Small intestine (tissue), 16 donors: ENCODE measurements around the gene SMARCD2. TPM values are rescaled to one million over a fixed set of nuclear protein-coding genes. Genes with fewer than 3 reads are reported as not detected.
"Not testable (repeated sequence)": the region's sequence is repeated elsewhere in the genome, so short reads cannot be mapped to it uniquely, and the experiment has no call there.

Experiments used
- DNase-seq, 2 donors: peaks; one replicate each; pipeline versions ENCODE4 v3.0.0 to v3.0.0-alpha.2; 2013
- FAIRE-seq: peaks from 2 replicates; lab custom pipeline; 2012; peaks lifted over from hg19 to GRCh38; lab: Jason Lieb, UNC
- H3K27ac ChIP-seq, 3 donors: one replicate each; pipeline ENCODE4 v1.5.1; 2013; ENCODE audit warnings: low read length in 2 of 3, mild to moderate bottlenecking in 2 of 3, control low read depth in 1 of 3, inconsistent platforms in 1 of 3, low read depth in 1 of 3, moderate library complexity in 1 of 3
- H3K27me3 ChIP-seq, 3 donors: one replicate each; pipeline ENCODE4 v1.6.1; 2013; ENCODE audit warnings: low read length in 3 of 3, inconsistent platforms in 1 of 3; ENCODE audit not compliant: control insufficient read depth in 3 of 3, insufficient read depth in 3 of 3
- H3K36me3 ChIP-seq, 3 donors: one replicate each; pipeline ENCODE4 v1.6.1; 2013; ENCODE audit warnings: low read length in 3 of 3, inconsistent platforms in 1 of 3, low read depth in 1 of 3, mild to moderate bottlenecking in 1 of 3, moderate library complexity in 1 of 3; ENCODE audit not compliant: control insufficient read depth in 3 of 3, insufficient read depth in 2 of 3
- H3K4me1 ChIP-seq, 3 donors: one replicate each; pipeline ENCODE4 v1.6.1; 2013; ENCODE audit warnings: low read length in 2 of 3, inconsistent platforms in 1 of 3, low read depth in 1 of 3, mild to moderate bottlenecking in 1 of 3, moderate library complexity in 1 of 3; ENCODE audit not compliant: control insufficient read depth in 3 of 3, insufficient read depth in 2 of 3
- H3K4me3 ChIP-seq, 3 donors: one replicate each; pipeline ENCODE4 v1.5.1; 2013; ENCODE audit warnings: low read length in 3 of 3, control low read depth in 1 of 3, inconsistent platforms in 1 of 3, low read depth in 1 of 3, mild to moderate bottlenecking in 1 of 3, moderate library complexity in 1 of 3
- H3K9me3 ChIP-seq, 2 donors: one replicate each; pipeline ENCODE4 v1.6.1; 2013; ENCODE audit warnings: low read depth in 1 of 2, low read length in 1 of 2; ENCODE audit not compliant: control insufficient read depth in 2 of 2, insufficient read depth in 1 of 2
- whole genome bisulfite sequencing, 3 donors: extraction: QIAGEN DNeasy Blood & Tissue Kit; methylation state at CpG; one replicate each; pipeline ENCODE4 v1.1.7; 2013; 5-methylcytosine and 5-hydroxymethylcytosine counted together
- long read RNA-seq, 10 donors: transcript quantifications; one replicate each; lab custom pipeline, GENCODE V29; 2026
- polyA plus RNA-seq, 4 donors: library from polyadenylated mRNA; stranded (reverse) in 3 of 4; unstranded in 1 of 4; fragments of 200-250 nt in 3 of 4; fragments of 120-200 nt in 1 of 4; gene quantifications; one replicate each; pipeline versions ENCODE4 v1.2.1 to v1.2.3, GENCODE V29; 2013
- donor health status: healthy with polysubstance abuse.
- donor health status: control.
- donor health status: control.
- donor health status: Bipolar disorder and iron deficiency.
- donor health status: healthy.

Gene SMARCD2
- 10 to 100 TPM; 44.0 to 95.3 (median 60.8) TPM for polyA plus RNA-seq
- long read RNA-seq, donor 1: 0 reads
- long read RNA-seq, donor 2, partial matches to known transcripts: 0 of 1 reads
- long read RNA-seq, donor 2, other reads (novel, unspliced or antisense): 0 of 1 reads
- long read RNA-seq, donor 3: 0 reads
- long read RNA-seq, donor 4: 0 reads
- long read RNA-seq, donor 5, partial matches to known transcripts: 0 of 2 reads
- long read RNA-seq, donor 5, other reads (novel, unspliced or antisense): 0 of 2 reads
- long read RNA-seq, donor 6: 0 reads
- long read RNA-seq, donor 7, transcript SMARCD2-203 (13 exons, 2,716 nt): major isoform, 5 of 5 reads
- long read RNA-seq, donor 7, partial matches to known transcripts: 0 of 5 reads
- long read RNA-seq, donor 7, other reads (novel, unspliced or antisense): 0 of 5 reads
- long read RNA-seq, donor 8: 0 reads
- long read RNA-seq, donor 9, partial matches to known transcripts: 0 of 3 reads
- long read RNA-seq, donor 9, other reads (novel, unspliced or antisense): 0 of 3 reads
- long read RNA-seq, donor 10, partial matches to known transcripts: 8 of 10 reads
- long read RNA-seq, donor 10, other reads (novel, unspliced or antisense): 0 of 10 reads

DNA sequence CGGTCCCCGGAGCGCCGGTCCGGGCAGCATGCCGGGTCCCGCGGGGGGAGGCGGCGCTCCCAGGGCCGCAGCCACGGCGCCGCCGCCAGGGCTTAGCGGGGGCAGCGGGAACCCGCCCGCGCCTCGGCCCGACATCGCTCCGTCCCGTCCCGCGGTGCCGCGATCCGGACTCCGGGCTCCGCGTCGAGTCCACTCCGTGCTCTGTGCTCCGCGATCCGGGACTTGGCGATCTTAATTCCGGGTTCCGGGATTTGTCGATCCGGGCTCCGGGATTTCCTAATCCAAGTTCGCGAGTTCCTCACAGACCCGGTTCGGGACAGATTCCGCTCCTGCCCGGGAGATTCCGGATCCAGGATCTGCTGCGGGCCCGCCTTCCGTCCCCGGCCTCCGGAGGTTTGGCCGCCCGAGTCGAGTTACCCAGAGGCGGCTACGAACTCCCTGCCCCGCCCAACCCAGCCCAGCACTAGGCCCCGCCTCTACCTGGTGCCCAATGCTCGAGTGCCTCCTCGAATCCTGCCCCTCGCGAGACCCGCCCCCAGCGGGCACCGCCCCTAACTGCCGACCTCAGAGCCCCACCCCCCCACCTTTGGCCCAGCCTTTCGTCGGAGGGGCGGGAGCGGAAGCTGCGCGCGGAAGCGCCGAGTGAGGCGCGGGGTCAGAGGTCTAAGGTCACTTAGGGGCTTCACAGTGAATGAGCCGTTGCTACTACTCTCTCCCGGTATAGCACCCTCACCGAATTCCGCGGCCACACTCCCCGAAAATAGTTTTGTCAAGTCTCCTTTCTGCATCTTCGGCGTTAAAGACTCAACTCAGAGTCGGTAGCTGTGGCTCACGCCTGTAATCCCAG is at the start of gene SMARCD2:
SMARCD2 (minus strand) TSS at position 146 of the 847 bp plus-strand sequence; CDS start at position 135, 11 bp downstream.
- Histone ChIP-seq H3K27ac (peak within 1 kb of the TSS; percentile 86 to 96 (median 93)), H3K4me3 (peak within 1 kb of the TSS; percentile 74 to 99 (median 98)), H3K27me3 (no peaks in the 10 kb centered on the region), H3K36me3 (peaks cover 0 to 13% (median 0%) of the 10 kb centered on the region in 3 donors), H3K4me1 (peaks cover 9 to 27% (median 17%) of the 10 kb centered on the region in 3 donors), H3K9me3 (no peaks in the 10 kb centered on the region)
- 0% methylated on average over 61 to 92 of the region's 92 CpGs for WGBS, 3 donors
- FAIRE-seq: no peak
- DNase-seq: peak; percentile 99

DNA sequence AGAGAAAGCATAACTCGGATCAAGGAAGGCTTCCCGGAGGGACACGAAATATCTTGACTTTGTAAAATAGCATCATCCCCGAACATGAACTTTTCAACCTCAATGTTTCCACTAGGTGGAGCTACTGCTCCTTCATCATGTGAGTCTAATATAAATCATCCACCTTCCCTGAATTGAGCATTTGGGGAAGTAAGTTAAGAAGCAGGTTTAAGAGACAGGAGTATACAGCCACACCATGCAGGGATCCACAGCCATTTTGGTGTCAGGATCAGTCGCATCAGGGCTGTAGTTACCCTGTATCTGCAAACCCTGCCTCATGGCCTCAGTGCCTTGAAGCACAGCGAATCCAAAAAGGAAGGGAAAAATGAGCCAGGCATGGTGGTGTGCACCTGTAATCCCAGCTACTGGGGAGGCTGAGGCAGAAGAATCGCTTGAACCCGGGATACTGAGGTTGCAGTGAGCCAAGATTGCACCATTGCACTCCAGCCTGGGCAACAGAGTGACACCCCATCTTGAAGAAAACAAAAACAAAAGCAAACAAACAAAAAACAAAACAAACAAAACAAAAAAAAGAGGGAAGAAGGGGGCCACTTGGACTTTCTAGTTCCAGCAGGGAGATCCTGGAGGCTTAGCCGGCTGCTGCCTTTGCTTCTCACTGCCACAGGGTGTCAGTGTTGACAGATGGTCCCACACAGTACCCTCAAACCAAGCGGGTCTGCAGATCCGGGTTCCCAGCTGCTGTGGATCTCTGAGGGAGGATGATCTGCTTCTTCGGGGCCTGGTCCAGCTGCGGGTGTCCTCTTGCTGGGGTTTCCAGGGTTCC is 46.8 kb upstream of the SMARCD2 start:
- not testable (repeated sequence) for FAIRE-seq, H3K9me3 ChIP-seq, H3K27me3 ChIP-seq, H3K36me3 ChIP-seq, H3K4me1 ChIP-seq, H3K4me3 ChIP-seq, H3K27ac ChIP-seq
- 26 to 34% (median 31%) methylated on average over 13 of the region's 13 CpGs for WGBS, 3 donors
- DNase-seq: peak; percentile 16 to 20

GRCh38 chr17:63885119-63885518 is 42.6 kb upstream of the SMARCD2 start:
- not testable (repeated sequence) for H3K4me3 ChIP-seq, H3K27me3 ChIP-seq, H3K27ac ChIP-seq, DNase-seq, H3K36me3 ChIP-seq, H3K9me3 ChIP-seq, H3K4me1 ChIP-seq, FAIRE-seq
- WGBS, 3 donors: 82 to 89% (median 84%) methylated on average over 11 of the region's 11 CpGs

GRCh38 chr17:63882626-63883126 is 40.2 kb upstream of the SMARCD2 start:
- not testable (repeated sequence) for H3K27ac ChIP-seq, DNase-seq, H3K36me3 ChIP-seq, H3K4me3 ChIP-seq, H3K4me1 ChIP-seq, H3K9me3 ChIP-seq, H3K27me3 ChIP-seq, FAIRE-seq
- WGBS, 3 donors: 73 to 79% (median 78%) methylated on average over 9 of the region's 9 CpGs

- FAIRE-seq (no peak), DNase-seq (peak; percentile 33 to 64)
- Histone ChIP-seq H3K9me3 (no peaks in the 10 kb centered on the region), H3K4me3 (no peak within 1 kb of the TSS), H3K36me3 (no peaks in the 10 kb centered on the region), H3K27me3 (peaks cover 0 to 2% (median 1%) of the 10 kb centered on the region in 3 donors), H3K27ac (no peak within 1 kb of the TSS), H3K4me1 (no peaks in the 10 kb centered on the region)
- WGBS, 3 donors: 35 to 42% (median 40%) methylated on average over 12 to 15 of the region's 15 CpGs
Observed at GRCh38 chr17:63881935-63882601, 39.6 kb upstream of the SMARCD2 start, which contains the start of gene GH2. GH2 (minus strand) TSS chr17:63881944; CDS start chr17:63881801, 143 bp downstream.

- H3K27me3 ChIP-seq, H3K4me1 ChIP-seq, H3K36me3 ChIP-seq, DNase-seq, H3K4me3 ChIP-seq, H3K27ac ChIP-seq, FAIRE-seq, H3K9me3 ChIP-seq: not testable (repeated sequence)
- WGBS, 3 donors: 47 to 59% (median 52%) methylated on average over 11 of the region's 11 CpGs
Observed at GRCh38 chr17:63881337-63881736, 38.9 kb upstream of the SMARCD2 start.

- 79 to 84% (median 81%) methylated on average over 12 of the region's 12 CpGs for WGBS, 3 donors
- FAIRE-seq: no peak
- no peaks in the 10 kb centered on the region for H3K36me3 ChIP-seq
Observed at GRCh38 chr17:63880706-63881105, 38.2 kb upstream of the SMARCD2 start.

More at GRCh38 chr17:63880706-63881105, 38.2 kb upstream of the SMARCD2 start:
- Histone ChIP-seq H3K9me3 (no peaks in the 10 kb centered on the region), H3K4me3 (no peak overlapping the region), H3K27me3 (peaks cover 0 to 2% (median 1%) of the 10 kb centered on the region in 3 donors), H3K4me1 (no peaks in the 10 kb centered on the region), H3K27ac (no peak overlapping the region)
- DNase-seq: no peak
